K562 (cell line): ENCODE measurements around the gene OR51V1. TPM values are rescaled to one million over a fixed set of nuclear protein-coding genes. Genes with fewer than 3 reads are reported as not detected.

Experiments
- ATF4 ChIP-seq: fragments of 450-650 bp; formaldehyde crosslinking; IDR thresholded peaks from 2 replicates; pipeline ENCODE4 v1.4.0; 2022; ENCODE audit warnings: mild to moderate bottlenecking, moderate library complexity
- HNRNPH1 ChIP-seq: fragments of 200-400 bp; formaldehyde crosslinking; optimal IDR thresholded peaks from 2 replicates; pipeline ENCODE3; 2017; ENCODE audit warnings: low read depth, mild to moderate bottlenecking, low read length, moderate library complexity
- MCM5 ChIP-seq: fragments of 450-650 bp; IDR thresholded peaks from 2 replicates; pipeline ENCODE4 v1.6.1; 2016; ENCODE audit warnings: low read depth
- ZBTB5 ChIP-seq: fragments of 450-650 bp; IDR thresholded peaks from 2 replicates; pipeline ENCODE4 v1.6.1; 2017; ENCODE audit warnings: antibody characterized with exemption
- ZNF140 ChIP-seq: fragments of 250-450 bp; sonication (Bioruptor Pico); IDR thresholded peaks from 2 replicates; pipeline ENCODE4 v1.8.0; 2021; ENCODE audit warnings: moderate library complexity, mild to moderate bottlenecking, inconsistent platforms
- ZNF282 ChIP-seq: sonication (generic); formaldehyde crosslinking; IDR thresholded peaks from 2 replicates; pipeline ENCODE4 v1.8.1; 2023; ENCODE audit warnings: missing genetic modification reagents
- ZNF384 ChIP-seq: IDR thresholded peaks from 2 replicates; pipeline ENCODE4 v1.6.1; 2012; ENCODE audit warnings: low read depth, low read length, improper control_type of control experiment
- ZNF609 ChIP-seq: sonication (generic); formaldehyde crosslinking; IDR thresholded peaks from 2 replicates; pipeline ENCODE4 v1.8.1; 2023; ENCODE audit warnings: missing genetic modification reagents, mild to moderate bottlenecking, borderline replicate concordance
- ZSCAN32 ChIP-seq: fragments of 450-650 bp; formaldehyde crosslinking; IDR thresholded peaks from 2 replicates; pipeline ENCODE4 v1.4.0; 2020; ENCODE audit warnings: mild to moderate bottlenecking, moderate library complexity
- polyA plus RNA-seq, 8 experiments: library from polyadenylated mRNA; depleted of rRNA in 4 of 8; stranded (reverse) in 5 of 8; unstranded in 3 of 8; fragments of >200 nt; fragmentation: Nextera tagmentation in 2 of 8; fragmentation: Illumina TruSeq in 1 of 8; extraction: Ambion mirVana in 2 of 8; extraction: Trizol in 1 of 8; gene quantifications; 2 replicates each; pipeline versions ENCODE4 v1.2.1 to v1.2.3, GENCODE V29; 2011 to 2014; ENCODE audit warnings: inconsistent platforms in 1 of 8, missing spikeins in 1 of 8
- total RNA-seq, 7 experiments: library from RNA; depleted of rRNA in 6 of 7; stranded (reverse); fragments of >200 nt in 6 of 7; fragmentation: Illumina TruSeq in 2 of 7; extraction: Trizol in 2 of 7; gene quantifications; 2 replicates each; pipeline versions ENCODE4 v1.2.1 to v1.2.3, GENCODE V29; 2011 to 2021; ENCODE audit warnings: low replicate concordance in 1 of 7
- TF ChIP-seq, protein P1 (sequence below), 2 experiments: fragments of 450-650 bp; IDR thresholded peaks; 2 replicates each; pipeline ENCODE4 v1.6.1; 2018; ENCODE audit warnings: mild to moderate bottlenecking in 2 of 2, low read depth in 1 of 2; ENCODE audit not compliant: partially characterized antibody in 2 of 2
- TF ChIP-seq, protein P2 (sequence below): sonication (generic); formaldehyde crosslinking; IDR thresholded peaks from 2 replicates; pipeline ENCODE4 v1.5.0; 2020; ENCODE audit warnings: missing genetic modification reagents
- TF ChIP-seq, protein P3 (sequence below): fragments of 450-650 bp; IDR thresholded peaks from 2 replicates; pipeline ENCODE4 v1.6.1; 2016

The OR51V1 gene
- total and polyA plus RNA-seq, 9 of the 15 experiments (the other 6 are each of a cell fraction or from before 2014, with no cell fraction given): not detected

DNA sequence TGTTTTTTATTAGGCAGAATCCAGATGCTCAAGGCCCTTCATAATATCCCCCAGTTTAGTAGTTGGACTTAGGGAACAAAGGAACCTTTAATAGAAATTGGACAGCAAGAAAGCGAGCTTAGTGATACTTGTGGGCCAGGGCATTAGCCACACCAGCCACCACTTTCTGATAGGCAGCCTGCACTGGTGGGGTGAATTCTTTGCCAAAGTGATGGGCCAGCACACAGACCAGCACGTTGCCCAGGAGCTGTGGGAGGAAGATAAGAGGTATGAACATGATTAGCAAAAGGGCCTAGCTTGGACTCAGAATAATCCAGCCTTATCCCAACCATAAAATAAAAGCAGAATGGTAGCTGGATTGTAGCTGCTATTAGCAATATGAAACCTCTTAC is 25.0 kb upstream of the OR51V1 start (continued):
- no peak for TF ChIP-seq ATF4
- no peak for TF ChIP-seq ZSCAN32
- TF ChIP-seq ZBTB5: no peak
- TF ChIP-seq ZNF282 (CRISPR knock-in tag): no peak
- TF ChIP-seq, protein P1, sequence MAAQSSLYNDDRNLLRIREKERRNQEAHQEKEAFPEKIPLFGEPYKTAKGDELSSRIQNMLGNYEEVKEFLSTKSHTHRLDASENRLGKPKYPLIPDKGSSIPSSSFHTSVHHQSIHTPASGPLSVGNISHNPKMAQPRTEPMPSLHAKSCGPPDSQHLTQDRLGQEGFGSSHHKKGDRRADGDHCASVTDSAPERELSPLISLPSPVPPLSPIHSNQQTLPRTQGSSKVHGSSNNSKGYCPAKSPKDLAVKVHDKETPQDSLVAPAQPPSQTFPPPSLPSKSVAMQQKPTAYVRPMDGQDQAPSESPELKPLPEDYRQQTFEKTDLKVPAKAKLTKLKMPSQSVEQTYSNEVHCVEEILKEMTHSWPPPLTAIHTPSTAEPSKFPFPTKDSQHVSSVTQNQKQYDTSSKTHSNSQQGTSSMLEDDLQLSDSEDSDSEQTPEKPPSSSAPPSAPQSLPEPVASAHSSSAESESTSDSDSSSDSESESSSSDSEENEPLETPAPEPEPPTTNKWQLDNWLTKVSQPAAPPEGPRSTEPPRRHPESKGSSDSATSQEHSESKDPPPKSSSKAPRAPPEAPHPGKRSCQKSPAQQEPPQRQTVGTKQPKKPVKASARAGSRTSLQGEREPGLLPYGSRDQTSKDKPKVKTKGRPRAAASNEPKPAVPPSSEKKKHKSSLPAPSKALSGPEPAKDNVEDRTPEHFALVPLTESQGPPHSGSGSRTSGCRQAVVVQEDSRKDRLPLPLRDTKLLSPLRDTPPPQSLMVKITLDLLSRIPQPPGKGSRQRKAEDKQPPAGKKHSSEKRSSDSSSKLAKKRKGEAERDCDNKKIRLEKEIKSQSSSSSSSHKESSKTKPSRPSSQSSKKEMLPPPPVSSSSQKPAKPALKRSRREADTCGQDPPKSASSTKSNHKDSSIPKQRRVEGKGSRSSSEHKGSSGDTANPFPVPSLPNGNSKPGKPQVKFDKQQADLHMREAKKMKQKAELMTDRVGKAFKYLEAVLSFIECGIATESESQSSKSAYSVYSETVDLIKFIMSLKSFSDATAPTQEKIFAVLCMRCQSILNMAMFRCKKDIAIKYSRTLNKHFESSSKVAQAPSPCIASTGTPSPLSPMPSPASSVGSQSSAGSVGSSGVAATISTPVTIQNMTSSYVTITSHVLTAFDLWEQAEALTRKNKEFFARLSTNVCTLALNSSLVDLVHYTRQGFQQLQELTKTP (IDR thresholded peaks at IDR 0.05; ENCODE audit: low read depth in 1 of 2, partially characterized antibody in 2 of 2): no peak
- no peak for TF ChIP-seq ZNF609 (CRISPR knock-in tag)
- no peak for TF ChIP-seq HNRNPH1
- no peak for TF ChIP-seq ZNF384
- no peak for TF ChIP-seq MCM5
- TF ChIP-seq, protein P2, sequence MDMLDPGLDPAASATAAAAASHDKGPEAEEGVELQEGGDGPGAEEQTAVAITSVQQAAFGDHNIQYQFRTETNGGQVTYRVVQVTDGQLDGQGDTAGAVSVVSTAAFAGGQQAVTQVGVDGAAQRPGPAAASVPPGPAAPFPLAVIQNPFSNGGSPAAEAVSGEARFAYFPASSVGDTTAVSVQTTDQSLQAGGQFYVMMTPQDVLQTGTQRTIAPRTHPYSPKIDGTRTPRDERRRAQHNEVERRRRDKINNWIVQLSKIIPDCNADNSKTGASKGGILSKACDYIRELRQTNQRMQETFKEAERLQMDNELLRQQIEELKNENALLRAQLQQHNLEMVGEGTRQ (CRISPR knock-in tag): no peak
- TF ChIP-seq ZNF140 (CRISPR knock-in tag): no peak
- TF ChIP-seq, protein P3, sequence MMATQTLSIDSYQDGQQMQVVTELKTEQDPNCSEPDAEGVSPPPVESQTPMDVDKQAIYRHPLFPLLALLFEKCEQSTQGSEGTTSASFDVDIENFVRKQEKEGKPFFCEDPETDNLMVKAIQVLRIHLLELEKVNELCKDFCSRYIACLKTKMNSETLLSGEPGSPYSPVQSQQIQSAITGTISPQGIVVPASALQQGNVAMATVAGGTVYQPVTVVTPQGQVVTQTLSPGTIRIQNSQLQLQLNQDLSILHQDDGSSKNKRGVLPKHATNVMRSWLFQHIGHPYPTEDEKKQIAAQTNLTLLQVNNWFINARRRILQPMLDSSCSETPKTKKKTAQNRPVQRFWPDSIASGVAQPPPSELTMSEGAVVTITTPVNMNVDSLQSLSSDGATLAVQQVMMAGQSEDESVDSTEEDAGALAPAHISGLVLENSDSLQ: no peak
